COLO829 (cell line): ENCODE results near the gene SH3D19.
"Not testable (repeated sequence)": the region's sequence is repeated elsewhere in the genome, so short reads cannot be mapped to it uniquely, and the experiment has no call there.

Experiments
- DNase-seq: peaks from one replicate; pipeline ENCODE4 v3.0.0; 2012; ENCODE audit warnings: low spot score

The SH3D19 gene

GRCh38 chr4:151098979-151099228 lies 226.5 kb downstream of the SH3D19 start:
- DNase-seq, result no peak

GRCh38 chr4:151097759-151098158 lies 227.6 kb downstream of the SH3D19 start:
- no peak for DNase-seq

DNA sequence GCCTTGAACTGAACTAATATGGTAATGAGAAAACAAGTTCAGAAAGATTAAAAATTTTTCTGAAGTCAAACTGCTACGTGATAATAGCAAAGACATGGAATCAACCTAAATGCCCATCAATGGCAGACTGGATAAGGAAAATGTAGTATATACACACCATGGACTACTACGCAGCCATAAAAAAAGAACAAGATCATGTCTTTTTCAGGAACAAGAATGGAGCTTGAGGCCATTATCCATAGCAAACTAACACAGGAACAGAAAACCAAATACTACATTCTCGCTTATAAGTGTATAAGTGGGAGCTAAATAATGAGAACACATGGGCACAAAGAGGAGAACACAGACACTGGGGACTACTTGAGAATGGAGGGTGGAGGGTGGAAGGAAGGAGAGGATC lies 230.3 kb downstream of the SH3D19 start:
- no peak for DNase-seq

GRCh38 chr4:151094290-151094751 lies 231.1 kb downstream of the SH3D19 start:
- DNase-seq, result no peak

DNA sequence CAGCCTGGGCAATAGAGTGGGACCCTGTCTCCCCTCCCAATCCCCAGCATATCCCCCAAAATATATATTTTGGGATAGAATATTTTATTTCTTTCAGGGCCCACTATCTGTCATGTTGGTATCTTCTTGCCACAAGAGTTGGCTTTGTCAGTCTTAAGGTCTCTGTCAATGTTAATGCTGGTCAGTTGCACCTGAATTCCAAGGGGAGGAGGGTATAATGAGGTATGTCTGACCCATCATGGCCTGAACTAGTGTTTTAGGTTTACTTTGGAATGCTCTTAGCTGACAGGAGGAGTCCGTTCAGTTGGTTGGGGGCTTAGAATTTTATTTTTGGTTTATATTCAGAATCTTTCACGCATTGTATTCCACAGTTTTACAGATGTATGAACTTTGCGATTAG lies 232.2 kb downstream of the SH3D19 start:
- DNase-seq, result no peak

DNA sequence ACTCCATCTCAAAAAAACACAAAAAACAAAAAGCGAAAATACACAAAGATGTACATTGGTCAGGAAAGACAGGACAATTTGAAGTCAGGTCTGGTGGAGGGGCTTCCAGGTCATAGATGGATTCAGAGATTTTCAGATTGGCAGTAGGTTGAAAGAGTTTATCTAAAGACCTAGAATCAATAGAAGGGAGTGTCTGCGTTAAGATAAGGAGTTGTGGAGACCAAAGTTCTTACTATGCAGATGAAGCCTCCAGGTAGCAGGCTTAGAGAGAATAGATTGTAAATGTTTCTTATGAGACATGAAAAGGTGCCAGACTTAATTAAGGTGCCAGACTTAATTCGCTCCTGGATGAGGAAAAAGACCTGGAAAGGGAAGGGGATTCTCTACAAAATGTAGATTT lies 232.9 kb downstream of the SH3D19 start:
- no peak for DNase-seq

GRCh38 chr4:151091047-151091446 lies 234.4 kb downstream of the SH3D19 start:
- no peak for DNase-seq

DNA sequence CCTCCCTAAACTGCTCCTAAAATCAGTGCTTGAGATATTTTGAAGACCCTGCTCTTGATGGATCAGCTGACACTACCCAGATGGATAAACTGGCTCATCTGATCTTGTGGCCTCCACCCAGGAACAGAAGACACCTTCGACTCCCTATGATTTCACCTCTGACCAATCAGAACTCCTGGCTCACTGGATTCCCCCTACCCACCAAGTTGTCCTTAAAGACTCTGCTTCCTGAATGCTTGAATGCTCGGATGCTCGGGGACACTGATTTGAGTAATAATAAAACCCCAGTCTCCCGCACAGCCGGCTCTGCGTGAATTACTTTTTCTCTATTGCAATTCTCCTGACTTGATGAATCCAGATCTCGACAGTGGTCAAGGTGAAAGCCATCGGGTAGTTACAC lies 237.9 kb downstream of the SH3D19 start:
- no peak for DNase-seq

DNA sequence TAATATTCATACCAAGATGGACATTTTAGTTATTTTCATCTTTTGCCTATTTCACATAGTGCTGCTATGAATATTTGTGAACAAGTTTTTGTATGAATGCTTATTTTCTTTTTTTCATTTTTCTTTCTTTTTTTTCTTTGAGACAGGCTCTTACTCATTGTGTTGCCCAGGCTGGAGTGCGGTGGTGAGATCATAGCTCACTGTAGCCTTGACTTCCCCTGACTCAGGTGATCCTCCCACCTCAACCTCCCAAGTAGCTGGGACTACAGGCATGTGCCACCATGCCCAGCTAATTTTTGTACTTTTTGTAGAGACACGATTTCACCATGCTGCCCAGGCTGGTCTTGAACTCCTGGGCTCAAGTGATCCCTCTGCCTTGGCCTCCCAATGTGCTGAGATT lies 247.4 kb downstream of the SH3D19 start:
- DNase-seq, result not testable (repeated sequence)

DNA sequence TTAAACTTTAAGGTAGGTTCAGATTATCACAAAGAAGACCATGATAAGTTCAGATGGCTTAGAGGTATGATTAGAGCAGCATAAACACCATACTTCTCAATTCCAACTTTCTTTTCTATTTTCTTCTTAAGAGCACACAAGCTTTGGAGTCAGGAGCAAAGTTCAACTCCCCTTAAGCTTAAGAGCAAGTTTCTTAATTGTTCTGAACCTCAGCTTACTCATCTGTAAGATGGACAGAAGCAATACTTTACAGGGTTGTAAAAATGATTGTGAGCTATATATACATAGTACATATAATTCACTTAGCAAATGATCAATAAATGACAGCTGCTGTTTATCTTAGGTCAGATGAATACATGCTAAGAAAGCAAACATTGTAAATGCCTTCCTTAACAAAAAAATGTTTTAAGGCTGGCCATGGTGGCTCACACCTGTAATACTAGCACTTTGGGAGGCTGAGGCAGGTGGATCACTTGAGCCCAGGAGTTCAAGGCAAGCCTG lies 250.9 kb downstream of the SH3D19 start:
- no peak for DNase-seq
